Measurements from ENCODE around the gene ZC3H12D.
"Not testable (repeated sequence)": the region's sequence is repeated elsewhere in the genome, so short reads cannot be mapped to it uniquely, and the experiment has no call there.

Gene ZC3H12D

GRCh38 chr6:149457316-149457884 is 27.4 kb downstream of the ZC3H12D start:
- DNase-seq: no peak

DNA sequence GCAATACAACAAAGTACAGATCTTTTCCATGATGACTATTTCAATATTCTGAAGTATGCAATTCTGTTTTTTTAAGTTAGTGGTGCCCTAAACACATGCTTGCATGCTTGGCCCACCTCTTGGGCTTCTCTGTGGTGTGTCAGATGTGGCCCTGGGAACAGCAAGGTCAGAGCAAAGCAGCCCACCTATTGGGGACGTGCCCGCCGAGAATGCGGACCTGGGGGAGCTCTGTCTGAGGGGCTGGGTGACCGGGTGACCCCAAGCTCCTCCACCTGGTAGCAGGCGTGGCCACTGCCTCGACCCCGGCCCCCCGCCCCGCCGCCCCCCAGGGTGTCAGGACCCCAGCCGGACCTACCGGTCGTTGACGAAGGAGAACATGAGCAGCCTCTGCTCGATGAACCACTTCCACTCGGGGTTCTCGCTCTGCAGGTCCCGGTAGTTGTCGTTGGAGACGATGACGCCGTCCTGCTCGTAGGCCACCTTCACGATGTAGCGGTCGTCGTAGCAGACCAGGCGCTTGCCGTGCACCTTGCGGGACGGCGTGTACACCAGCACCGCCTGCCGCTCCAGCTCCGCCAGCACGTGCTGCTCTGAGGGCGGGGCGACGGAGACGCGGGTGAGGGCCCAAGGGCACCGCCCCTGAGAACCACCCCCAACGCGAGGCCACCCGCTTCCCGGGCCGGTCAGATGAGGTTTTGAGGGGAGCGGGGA is 28.3 kb downstream of the ZC3H12D start:
- DNase-seq: no peak

- DNase-seq: no peak
Observed at GRCh38 chr6:149455031-149455732, 29.6 kb downstream of the ZC3H12D start.

DNA sequence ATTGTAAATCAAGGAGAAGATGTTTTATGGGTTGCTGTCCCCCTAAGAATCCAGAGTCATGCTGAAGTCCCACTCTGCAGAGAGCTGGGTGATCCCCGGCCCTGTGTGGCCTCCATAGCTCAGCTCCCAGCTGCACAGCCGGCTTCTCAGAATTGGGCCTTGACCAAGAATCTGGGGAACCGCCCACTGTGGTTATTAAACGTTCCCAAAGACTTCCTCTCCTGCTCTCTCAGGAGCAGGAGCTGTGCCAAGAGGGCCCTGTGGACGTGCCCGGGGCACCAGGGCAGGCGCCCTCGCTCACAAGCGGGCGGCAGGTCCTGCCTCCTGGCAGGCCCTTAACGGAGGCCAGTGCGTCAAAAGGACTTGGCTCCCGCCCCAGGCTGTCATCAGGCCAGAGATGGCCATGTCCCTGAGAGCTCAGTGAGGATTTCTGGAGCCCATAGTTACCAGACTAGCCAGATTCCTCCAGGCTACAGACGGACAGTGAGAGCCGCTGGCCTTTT is 30.4 kb downstream of the ZC3H12D start:
- DNase-seq: no peak

GRCh38 chr6:149453597-149454345 is 31.0 kb downstream of the ZC3H12D start:
- DNase-seq: no peak

- no peak for DNase-seq
Observed at GRCh38 chr6:149452037-149452939, 32.5 kb downstream of the ZC3H12D start.

- no peak for DNase-seq
Observed at GRCh38 chr6:149451376-149452036, 33.3 kb downstream of the ZC3H12D start.

DNA sequence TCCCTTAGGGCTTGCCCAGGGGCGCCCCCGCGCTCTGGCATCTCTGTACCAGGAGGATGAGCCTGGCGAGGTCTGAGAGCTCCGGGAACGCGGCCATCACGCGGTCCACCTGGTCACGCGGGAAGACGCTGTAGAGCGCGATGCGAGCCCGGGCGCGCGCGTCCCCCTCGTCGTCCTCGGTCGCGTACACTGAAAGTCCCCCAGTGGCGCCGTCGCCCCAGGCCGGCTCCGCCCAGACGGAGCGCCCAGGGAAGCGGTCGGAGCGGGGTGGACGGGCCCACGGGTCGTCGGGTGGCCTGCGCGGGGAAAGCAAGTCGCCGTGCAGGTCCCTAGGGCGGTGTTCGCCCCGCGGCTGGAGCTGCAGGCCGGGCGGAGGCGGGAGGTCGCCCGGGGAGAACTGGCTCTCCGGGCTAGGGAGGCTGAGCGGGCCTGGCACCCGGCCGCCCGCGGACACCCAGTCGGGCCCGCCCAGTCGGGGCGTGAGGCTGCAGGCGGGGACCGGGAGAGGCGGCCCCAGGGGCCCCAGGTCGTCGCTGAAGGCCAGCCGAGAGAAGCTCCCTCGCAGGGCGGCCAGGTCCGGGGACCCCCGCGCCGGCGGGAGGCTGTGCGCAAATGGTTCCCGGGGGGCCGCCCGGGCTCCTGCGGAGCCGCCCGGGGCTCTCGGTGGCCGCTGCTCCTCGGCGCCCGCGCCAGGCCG is 34.0 kb downstream of the ZC3H12D start:
- DNase-seq: no peak

GRCh38 chr6:149449831-149450678 is 34.8 kb downstream of the ZC3H12D start:
- DNase-seq: no peak

GRCh38 chr6:149448821-149449453 is 35.9 kb downstream of the ZC3H12D start:
- no peak for DNase-seq

DNA sequence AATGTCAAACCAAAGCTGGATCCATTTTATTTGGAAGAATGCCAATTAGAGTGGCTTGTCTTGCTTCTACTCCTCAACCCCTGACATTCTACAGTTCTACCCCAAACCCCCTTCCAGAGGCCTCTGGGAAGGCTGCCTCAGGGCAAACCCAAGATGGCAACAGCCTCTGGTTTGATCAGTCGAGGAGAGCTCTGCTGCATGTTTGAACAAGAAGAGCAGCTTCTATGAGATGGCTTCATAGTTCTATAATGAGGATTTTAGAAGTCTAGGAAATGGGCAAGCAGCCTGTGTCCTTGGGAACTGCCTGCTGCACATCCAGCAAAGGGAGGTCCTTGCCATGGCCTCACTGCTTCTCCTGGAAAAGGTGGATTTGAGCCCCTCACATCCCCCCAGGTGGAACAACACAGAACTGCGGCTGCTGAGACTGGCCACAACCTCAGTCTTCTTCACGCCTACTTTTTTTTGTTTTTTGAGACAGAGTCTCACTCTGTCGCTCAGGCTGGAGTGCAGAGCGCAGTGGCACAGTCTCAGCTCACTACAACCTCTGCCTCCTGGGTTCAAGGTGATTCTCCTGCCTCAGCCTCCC is 37.9 kb downstream of the ZC3H12D start:
- DNase-seq: no peak

- DNase-seq: no peak
Observed at GRCh38 chr6:149445573-149445972, 39.2 kb downstream of the ZC3H12D start.

DNA sequence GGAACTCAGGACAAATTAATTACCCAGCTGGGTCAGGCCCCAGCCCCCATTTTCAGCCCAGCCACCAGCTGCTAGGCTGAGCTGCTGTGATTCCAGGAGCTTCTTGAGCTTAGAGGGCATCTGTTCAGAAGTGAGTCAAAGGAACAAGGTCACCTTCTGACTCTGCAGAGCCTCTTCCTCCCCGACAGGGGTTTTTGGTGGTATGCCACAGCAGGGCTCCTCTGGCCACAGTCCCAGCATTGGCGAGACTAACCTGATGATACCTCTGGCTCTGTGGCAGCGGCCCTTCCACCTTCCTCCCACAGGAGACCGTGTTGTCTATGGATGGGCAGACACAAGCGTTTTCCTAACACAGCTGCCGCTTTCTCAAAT is 39.7 kb downstream of the ZC3H12D start:
- DNase-seq: no peak

- DNase-seq: not testable (repeated sequence)
Observed at GRCh38 chr6:149444360-149445094, 40.3 kb downstream of the ZC3H12D start.

DNA sequence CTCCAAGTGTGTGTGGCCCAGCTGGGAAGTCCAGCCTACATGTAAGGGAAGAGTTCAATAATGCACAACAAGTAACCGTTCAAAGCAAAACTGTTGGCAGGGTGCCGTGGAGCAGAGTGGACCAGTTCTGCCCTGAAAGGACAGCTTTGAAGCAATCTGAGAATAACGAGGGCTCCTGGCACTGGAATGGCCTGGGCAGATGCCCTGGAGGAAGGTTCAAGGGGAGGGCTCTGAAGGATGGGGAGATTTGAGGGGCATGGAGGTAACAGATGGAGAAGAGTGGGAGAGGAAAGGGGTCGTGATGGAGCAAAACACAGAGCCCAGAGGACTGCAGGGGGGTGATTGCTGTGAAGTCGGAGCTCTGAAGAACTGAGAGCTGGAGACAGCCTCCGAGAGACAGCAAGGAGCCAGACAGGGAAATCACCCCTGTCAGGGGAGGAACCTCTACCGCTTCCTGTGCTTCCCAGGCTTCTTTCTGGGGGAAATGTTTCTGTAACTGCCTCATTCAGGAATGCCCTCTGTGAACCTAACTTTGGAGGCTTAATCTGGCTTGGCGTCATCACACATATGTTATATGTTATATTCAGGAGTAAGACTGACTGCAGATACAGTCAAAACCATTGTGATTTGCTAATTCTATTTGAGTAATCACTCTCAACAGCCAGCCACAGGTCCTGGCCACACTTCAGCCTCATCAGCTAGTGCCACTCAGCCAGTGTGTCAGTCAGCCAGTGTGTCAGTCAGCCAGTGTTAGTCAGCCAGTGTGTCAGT is 41.2 kb downstream of the ZC3H12D start:
- DNase-seq: no peak

DNA sequence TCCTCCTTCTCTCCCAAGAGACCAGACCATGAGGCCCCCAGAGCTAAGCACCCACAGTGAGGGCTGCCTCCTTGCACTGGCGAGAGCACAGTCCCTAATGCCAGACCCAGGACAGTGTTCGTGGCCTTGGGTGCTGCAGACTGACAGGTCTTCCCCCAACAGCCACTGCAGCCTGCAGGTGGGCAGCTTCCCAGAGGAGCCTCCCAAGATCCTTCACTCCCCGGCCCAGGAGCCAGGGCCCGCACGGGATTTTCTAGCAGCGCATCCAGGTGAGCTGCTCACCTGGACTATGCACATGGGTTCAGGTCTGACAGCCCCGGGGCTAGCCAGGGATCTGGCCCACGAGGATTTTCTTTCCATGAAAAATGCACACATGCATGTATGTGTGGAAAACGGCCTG is 43.1 kb downstream of the ZC3H12D start:
- DNase-seq: no peak
